NCI-H1417 treated with DMSO at 0.1 percent for 48 hours (cell line): ENCODE data around the gene ITM2C.

ENCODE experiments used
- DNase-seq: peaks from one replicate; lab custom pipeline; 2025; lab: John Stamatoyannopoulos, UW

The ITM2C gene

DNA sequence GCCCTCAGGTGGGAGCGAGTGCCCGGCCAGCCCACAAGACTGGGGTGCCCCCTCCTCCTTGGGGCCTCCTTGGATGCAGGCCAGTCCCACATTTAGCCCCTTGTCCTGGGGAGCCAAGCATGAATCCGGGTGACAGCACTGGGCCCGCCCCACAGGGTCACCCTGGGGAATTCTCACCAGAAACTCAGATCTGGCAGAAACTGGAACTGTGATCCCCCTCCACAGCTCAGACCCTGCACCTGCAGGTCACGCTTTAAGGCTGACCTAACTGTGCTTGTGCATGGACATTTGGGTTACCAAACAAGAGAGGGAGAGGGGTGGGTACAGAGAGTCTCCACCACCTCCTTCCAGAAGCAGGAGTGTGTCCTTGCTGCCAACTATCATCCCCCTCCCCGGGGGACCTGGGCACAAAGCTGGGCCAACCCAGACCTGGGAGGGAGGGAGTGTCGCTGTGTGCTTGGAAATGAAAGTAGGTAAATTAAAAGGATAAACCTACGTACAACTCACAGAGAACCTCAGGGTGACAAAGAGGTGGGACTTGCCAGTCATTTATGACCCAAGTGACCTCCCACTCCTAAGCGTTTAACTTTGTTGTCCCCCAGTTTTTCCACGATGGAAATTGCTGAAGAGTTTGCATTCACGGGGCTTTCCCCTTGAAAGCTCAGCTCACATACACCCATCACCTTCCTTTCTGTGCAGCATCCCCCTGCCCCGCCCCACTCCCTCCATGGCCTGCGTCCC, 9.1 kb downstream of the ITM2C start:
- no peak for DNase-seq

DNA sequence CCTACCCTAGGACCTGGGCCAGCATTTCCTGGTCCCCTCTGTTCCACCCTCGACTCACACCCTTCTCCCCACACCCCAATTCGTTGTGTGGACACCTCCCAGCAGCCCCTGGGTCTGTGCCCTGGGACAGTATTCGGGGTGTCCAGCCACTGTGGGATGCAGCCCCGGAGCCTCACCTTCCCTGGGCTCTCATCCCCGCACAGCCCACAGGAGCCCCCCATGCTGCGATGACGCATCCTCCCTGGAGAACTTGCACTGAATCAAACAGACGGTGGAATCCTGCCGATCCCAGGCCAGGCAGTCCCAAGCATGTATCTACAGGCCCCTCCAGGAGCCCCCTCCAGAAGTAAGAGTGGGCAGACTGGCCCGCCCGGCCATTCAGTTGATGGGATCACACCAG, 9.7 kb downstream of the ITM2C start:
- no peak for DNase-seq

DNA sequence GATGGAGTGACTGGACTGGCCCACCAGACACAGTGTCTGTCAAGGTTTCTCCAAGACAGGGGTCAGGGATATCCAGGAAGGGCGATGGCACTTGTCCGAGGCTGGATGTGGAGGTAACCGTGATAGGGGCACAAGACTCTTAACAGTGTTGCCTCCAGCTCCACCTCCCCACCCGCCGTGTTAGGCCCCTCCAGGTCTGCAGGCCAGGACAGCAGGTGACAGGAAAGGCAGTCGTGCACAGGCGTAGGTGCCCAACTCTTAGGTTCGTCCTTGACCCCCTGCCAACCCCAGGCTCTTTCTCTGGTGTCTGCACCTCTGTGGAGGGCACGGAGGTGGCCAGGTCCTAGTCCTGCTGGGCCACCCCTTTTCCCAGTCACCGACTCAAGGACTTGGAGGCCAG, 10.1 kb downstream of the ITM2C start:
- no peak for DNase-seq

DNA sequence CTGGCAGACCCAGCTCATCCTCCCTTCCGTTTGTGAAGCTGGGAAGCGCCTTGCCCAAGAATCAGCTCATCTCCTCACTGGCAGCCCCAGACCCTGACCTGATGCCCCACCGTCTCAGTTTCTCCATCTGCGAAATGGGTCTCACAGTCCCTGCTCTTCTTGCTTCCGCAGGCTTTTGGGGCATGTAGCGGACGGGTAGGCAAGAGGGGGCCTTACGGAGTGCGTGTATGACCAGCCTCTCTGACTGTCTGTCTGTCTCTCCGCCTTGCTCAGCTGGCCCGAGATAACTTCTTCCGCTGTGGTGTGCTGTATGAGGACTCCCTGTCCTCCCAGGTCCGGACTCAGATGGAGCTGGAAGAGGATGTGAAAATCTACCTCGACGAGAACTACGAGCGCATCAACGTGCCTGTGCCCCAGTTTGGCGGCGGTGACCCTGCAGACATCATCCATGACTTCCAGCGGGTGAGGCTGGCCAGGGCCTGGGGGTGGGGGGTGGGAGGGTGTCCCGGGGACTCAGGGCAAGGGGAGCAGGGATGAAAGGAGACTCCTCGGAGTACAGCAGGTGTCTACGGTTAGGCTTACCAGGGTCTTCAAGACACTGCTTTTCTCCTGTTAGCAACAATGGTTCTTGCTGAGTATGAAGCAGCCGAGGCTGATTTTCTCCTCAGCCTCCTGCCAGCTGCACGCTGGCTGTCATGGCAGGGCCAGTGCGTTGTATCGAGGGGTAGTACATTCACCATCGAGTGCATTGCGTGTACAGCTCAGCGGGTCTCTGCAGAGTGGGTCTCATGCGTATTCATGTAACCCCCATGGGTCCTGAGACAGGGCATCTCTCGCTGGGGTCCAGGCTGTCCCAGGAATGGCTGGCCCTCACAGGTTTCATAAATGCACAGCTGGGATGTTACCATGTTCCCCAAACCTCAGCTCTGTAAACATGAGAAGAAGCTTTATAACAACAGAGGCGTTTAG, 10.9 kb downstream of the ITM2C start:
- no peak for DNase-seq

DNA sequence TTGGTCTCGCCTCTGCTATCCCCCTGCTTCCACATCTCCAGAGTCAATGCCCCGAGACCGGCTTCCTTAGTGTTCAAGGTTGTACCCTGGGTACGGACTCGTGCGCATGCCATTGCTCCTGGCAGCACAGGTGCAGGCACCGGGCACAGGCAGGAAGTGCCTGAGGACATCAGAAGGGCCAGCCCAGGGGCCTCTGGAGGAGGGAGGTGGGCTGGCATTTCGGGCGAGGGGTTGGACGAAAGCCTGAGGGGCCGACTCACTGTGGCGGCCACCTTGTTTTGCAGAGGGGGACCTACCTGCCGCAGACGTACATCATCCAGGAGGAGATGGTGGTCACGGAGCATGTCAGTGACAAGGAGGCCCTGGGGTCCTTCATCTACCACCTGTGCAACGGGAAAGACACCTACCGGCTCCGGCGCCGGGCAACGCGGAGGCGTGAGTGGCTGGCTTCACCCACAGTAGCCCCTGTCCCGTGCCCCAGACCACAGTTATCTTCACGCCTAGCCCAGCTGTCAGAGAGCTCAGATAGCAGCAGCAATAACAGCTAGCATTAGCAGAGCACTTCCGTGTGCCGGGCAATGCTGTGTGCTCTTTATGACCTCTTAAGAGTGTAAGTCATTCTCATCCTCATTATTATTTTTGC, 12.5 kb downstream of the ITM2C start:
- no peak for DNase-seq

DNA sequence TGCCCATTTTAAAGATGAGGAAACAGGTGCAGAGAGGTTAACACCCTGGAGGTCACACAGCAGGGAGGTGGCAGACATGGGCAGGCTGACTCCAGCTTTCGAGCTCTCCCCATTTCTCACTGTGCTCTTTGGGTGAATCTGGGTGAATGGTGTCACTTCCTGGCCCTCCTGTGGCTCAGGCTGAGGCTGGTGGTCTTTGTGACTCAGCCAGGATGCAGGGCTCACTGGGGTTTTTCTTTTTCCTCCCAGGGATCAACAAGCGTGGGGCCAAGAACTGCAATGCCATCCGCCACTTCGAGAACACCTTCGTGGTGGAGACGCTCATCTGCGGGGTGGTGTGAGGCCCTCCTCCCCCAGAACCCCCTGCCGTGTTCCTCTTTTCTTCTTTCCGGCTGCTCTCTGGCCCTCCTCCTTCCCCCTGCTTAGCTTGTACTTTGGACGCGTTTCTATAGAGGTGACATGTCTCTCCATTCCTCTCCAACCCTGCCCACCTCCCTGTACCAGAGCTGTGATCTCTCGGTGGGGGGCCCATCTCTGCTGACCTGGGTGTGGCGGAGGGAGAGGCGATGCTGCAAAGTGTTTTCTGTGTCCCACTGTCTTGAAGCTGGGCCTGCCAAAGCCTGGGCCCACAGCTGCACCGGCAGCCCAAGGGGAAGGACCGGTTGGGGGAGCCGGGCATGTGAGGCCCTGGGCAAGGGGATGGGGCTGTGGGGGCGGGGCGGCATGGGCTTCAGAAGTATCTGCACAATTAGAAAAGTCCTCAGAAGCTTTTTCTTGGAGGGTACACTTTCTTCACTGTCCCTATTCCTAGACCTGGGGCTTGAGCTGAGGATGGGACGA, 13.2 kb downstream of the ITM2C start:
- no peak for DNase-seq

DNA sequence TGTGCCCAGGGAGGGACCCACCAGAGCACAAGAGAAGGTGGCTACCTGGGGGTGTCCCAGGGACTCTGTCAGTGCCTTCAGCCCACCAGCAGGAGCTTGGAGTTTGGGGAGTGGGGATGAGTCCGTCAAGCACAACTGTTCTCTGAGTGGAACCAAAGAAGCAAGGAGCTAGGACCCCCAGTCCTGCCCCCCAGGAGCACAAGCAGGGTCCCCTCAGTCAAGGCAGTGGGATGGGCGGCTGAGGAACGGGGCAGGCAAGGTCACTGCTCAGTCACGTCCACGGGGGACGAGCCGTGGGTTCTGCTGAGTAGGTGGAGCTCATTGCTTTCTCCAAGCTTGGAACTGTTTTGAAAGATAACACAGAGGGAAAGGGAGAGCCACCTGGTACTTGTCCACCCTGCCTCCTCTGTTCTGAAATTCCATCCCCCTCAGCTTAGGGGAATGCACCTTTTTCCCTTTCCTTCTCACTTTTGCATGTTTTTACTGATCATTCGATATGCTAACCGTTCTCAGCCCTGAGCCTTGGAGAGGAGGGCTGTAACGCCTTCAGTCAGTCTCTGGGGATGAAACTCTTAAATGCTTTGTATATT, 14.0 kb downstream of the ITM2C start:
- DNase-seq: no peak

DNA sequence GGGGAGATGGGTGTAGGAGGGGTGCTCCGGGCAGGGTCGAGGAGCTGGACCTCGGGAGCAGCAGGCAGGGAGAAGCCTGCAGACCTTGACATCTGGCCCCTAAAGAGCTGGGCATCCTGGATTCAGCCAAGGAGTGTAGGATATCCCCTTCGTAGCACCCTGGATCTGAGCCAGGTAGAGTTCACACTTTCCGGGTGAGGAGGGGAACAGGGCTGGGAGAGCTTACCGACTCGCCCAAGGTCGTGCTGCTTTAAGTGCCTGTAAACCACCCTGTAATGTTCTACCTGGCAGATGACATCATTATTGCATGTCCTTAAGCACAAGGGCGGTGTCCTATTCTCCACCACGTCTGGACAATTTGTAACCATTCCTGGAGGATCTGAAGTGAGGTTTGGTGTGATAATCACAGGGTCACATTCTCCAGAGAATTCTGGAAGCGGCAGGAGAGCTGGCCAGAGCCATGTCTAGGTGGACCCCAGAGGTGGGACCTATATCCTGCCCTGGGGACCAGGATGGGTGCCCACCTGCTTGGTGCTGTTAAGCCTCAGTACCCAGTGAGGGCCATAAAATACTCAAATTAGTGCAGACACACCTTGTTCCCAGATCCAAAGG, 14.6 kb downstream of the ITM2C start:
- DNase-seq: no peak

DNA sequence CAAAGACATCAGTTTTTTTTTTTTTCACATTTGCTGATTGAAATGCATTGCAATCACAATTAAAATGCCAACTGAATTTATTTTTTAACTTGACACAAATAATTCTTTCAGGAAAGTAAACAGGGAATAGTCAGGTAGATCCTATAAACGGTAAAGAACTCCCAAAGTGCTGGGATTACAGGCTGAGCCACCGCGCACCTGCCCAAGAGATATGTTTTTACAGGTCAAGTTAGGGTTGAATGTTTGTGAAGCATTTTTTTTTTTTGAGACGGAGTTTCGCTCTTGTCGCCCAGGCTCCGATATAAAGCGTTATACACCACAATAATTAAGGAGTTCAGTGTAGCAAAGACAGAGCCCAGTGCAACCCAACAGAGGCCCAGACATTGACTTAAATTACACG, 15.1 kb downstream of the ITM2C start:
- DNase-seq: no peak

DNA sequence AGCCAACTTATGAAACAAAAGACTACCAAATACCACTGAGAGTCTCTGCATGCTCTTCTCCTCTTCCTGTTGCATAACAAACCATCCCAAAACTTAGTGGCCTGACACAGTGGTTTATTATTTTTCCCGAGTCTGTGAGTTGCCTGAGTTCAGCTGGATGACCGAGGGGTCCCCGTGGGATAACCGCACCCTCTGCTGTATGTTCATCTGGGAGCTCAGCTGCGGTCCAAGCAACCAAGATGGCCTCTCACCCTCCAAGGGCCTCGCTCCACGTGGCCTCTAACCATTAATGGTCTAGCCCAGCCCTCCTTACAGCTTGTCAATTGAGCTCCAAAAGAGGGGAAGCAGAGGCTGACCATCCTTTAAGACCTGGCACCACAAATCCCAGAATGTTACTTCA, 17.1 kb downstream of the ITM2C start:
- no peak for DNase-seq

DNA sequence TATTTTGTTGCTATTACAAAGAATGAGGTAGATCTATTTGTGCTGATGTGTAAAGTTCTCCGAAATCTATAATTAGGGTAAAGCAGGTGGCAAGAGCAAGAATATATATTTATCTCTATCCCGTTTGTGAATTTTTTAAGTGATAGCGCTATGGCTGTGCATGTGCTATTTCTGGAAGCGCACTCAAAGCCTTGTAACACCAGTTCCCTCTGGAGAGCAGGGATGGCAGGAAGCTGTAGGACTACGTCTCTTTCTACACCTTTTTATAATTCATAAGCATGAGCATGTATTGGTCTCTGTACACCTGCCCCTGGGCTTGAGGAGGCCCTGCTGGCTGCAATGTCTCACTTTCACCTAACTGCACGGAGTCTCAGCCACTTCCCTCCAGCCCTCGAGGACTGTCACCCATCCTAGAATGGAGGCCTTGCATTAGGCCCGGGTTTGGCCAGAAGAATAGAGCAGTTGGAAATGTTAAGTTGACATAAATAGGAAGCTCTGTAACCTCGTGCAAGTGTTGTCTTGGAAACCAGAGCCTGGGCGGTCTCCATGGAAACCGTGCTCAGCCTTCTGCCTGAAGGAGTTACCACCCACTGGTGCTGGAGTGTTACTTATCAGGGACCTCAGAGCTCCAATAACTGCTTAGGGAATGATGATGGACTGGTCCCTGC, 20.9 kb downstream of the ITM2C start:
- peak; percentile 55 for DNase-seq

DNA sequence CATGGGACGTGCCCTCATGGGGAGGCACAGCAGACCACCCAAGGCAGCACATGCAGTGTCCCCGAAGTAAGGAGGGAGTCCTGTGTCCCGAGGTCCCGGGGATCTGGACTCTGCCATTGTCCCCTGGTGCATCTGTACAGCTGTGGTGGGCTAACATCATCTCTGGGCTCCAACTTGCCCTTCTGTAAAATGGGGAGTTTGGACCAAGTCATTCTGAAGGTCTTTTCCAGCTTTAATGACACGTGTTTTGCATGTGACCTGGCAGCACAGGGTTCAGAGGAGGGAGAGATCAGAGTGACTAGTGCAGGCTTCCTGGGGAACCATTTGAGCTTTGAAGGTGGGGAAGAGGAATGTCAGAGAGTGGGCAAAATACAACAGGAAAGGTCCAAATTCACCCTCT, 21.5 kb downstream of the ITM2C start:
- DNase-seq: no peak

DNA sequence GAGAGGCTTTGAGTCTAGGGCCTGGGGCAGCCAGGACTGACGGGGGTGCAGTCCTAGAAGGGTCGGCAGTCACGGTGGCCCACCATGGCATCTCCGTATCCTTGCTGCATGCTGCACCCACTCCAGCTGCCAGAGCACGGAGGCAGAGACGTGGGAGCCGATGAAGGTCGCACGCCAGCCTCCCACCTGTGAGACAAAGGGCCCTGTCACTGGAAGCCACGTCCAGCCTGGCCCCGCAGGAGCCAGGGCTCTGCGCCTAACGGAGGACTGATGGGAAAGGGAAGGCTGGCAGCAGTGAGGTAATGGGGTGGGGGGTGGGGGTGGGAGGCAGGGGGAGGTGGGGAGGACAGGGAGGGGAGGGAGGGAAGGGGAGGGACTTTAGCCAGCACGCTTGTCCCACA, 21.9 kb downstream of the ITM2C start:
- no peak for DNase-seq

DNA sequence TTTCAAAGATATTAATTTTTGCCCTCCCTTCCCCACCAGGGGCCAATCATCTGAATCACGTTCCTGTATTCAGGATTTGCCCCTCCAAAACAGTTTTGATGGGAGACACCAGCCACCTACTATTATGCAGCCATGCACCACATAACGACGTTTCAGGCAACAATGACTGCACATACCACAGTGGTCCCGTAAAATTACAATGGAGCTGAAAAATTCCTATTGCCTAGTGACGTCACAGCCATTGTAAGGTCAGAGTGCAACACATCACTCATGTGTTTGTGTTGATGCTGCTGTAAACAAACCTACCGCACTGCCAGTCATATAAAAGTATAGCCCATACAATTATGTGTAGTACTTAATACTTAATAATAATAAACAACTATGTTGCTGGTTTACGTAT, 22.6 kb downstream of the ITM2C start:
- no peak for DNase-seq

DNA sequence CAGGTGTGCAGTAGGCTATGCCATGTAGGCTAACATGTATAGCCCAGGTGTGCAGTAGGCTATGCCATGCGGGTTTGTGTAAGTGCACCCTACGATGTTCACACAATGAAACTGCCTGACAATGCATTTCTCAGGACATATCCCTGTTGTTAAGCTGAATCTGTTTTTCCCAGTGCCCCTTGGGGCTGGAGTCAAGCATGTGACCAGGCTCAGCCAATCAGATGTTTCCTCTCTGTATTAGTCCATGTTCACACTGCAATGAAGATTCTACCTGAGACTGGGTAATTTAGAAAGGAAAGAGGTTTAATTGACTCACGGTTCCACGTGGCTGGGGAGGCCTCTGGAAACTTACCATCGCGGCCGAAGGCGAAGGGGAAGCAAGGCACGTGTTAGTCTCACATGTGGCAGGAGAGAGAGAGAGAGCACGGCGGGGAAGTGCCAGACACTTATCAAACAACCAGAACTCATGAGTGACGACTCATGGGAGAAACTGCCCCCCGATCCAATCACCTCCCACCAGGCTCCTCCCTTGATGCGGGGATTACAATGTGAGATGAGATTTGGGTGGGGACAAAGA, 24.2 kb downstream of the ITM2C start:
- no peak for DNase-seq

DNA sequence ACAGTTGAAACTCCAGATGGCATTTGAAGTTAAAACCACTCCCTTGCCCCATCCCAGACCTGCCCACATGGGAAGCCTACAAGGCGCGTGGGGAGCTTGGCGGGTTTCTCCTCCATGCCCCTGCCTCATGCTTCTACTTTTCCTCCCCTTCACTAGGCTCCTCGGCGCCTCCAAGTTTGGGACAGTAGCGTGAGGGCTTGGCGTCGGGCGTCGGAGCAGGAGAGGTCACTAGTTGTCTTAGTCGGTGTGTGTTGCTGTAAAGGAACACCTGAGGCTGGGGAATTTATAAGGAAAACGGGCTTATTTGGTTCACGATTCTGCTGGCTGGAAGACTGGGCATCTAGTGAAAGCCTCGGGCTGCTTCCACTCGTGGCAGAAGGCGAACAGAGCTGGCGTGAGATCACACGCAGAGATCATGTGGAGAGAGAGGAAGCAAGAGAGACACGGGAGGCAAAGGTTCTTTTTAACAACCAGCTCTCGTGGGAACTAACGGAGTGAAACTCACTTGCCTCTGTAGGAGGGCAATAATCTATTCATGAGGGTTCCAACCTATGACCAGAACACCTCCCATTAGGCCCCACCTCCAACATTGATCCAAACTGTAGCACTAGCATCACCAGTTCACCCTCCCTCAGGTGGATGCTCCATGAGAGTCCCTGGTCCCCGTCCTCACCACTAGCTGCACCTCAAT, 25.3 kb downstream of the ITM2C start:
- DNase-seq: no peak

DNA sequence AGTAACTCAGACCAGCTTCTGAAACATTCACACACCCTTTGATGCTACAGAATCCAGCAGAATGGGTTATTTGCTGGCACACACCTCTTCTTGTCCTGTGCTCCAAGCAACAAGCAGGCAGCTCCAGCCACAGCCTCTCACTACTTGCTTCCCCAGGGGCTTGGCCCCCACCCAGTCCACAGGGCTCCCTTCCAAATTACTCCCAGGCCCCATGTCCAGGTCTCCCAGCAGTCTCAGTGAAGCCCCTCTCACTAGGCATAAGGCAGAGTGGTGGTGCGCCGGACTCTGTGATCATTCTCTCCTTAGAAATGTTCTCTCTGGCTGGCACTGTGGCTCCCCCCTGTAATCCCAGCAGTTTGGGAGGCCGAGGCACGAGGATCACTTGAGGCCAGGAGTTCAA, 25.9 kb downstream of the ITM2C start:
- DNase-seq: no peak

DNA sequence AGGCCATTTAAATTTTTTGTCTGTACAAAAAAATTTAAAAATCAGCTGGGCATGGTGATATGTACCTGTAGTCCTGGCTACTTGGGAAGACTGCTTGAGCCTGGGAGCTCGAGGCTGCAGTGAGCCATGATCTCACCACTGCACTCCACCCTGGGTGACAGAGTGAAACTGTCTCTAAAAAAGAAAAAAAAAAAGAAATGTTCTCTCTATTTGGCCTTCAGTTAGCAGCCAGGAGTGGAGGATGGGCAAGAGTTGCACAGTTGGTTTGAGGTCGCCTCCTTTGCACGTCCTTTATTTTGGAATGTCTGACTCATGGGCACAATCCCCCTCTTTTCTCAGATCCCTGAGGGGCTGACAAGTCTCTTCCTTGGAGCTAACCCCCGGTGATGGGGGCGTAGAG, 26.3 kb downstream of the ITM2C start:
- DNase-seq: no peak

DNA sequence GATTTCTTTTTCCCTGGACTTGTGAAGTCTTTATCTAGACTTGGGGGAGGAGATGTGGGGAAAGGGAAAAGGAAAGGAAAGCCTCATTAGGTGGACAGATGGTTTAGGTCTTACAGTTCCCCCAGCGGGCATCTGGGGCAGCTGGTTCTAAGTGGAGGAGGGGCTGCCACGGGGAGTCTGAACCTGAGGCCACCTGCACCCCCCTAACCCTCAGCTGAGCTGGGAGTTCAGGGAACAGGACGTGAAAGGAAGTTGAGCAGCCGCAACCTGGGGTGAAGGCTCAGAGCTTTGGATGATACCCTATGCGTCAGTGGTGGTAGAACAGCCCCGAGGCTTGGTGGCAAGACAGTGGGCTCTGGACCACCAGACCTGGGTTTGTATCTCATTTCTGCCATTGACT, 26.8 kb downstream of the ITM2C start:
- no peak for DNase-seq

DNA sequence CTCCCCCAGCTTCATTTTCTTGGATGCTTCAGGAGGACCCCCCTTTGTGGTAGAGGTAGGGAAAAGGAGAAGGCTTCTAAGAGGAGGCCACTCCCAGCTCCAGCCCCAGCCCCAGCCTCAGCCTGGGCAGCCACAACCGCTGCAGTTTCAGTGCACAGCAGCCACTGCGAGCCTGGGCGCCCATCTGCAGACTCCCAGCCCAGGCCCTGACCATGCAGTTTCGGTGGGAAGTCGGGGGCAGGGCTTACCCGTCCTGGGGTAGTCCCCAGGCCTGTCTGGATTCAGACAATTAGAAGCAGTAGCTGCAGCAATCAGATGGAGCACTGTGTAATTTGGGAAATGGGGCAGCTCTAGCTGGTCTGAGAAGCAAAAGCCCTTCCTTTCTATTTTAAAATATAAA, 28.6 kb downstream of the ITM2C start:
- no peak for DNase-seq
